H1 (cell line): ENCODE results near the gene SH2D1A.

ENCODE experiments used
- CTCF ChIP-seq, 3 experiments: IDR thresholded peaks; 1 replicate in 2 of 3; 2 replicates in 1 of 3; pipeline versions ENCODE4 v1.5.1 to v1.6.1; 2011; ENCODE audit warnings: low read length in 3 of 3, mild to moderate bottlenecking in 3 of 3, inconsistent platforms in 2 of 3, low read depth in 1 of 3, moderate library complexity in 1 of 3; ENCODE audit not compliant: insufficient read depth in 1 of 3; ENCODE audit errors: control extremely low read depth in 1 of 3
- JUN ChIP-seq: IDR thresholded peaks from 2 replicates; pipeline ENCODE4 v1.6.1; 2011; ENCODE audit warnings: low read depth, mild to moderate bottlenecking, improper control_type of control experiment, low read length
- JUND ChIP-seq: IDR thresholded peaks from 2 replicates; pipeline ENCODE4 v1.6.1; 2011; ENCODE audit warnings: mild to moderate bottlenecking, improper control_type of control experiment, low read length
- MAFK ChIP-seq: IDR thresholded peaks from 2 replicates; pipeline ENCODE4 v1.6.1; 2012; ENCODE audit warnings: low read depth, mild to moderate bottlenecking, improper control_type of control experiment, low read length
- POLR2AphosphoS5 ChIP-seq: IDR thresholded peaks from 2 replicates; pipeline ENCODE4 v1.6.1; 2011; ENCODE audit warnings: low read depth, low read length
- RAD21 ChIP-seq, 2 experiments: IDR thresholded peaks in 1 of 2; conservative IDR thresholded peaks in 1 of 2; 2 replicates each; pipeline ENCODE4 v1.6.1; 2011; ENCODE audit warnings: low read depth in 2 of 2, low read length in 2 of 2, improper control_type of control experiment in 1 of 2, inconsistent platforms in 1 of 2, mild to moderate bottlenecking in 1 of 2, moderate library complexity in 1 of 2

DNA sequence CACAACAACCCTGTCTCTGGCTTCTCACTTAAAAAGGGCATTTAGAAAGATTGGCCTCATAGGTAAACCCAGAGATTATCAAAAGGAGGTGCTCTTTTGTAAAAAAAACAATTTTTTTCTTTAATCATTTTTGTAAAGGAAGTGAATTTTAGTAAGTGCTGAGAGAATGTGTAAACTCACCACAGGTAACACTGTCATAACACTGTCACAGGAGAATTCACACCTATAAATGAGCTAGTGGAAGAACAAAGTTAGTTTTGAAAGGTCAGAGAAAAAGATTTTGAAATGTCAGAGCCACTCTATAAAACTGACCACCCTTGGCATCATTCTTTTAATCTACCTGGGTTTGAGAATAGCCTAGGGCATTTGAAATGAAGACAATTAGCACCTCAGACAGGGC is 3.3 kb upstream of the SH2D1A start:
- TF ChIP-seq JUN (no peak), MAFK (no peak), CTCF (IDR thresholded peaks at IDR 0.05; ENCODE audit: control extremely low read depth in 1 of 3, insufficient read depth in 1 of 3, low read depth in 1 of 3, low read length in 3 of 3) (no peak), JUND (no peak), RAD21 (IDR thresholded peaks at IDR 0.05 in 1 of 2, conservative IDR thresholded peaks at IDR 0.05 in 1 of 2; ENCODE audit: low read depth in 2 of 2, low read length in 2 of 2) (no peak), POLR2AphosphoS5 (no peak)
